ENCODE results near the gene RALGPS2. TPM values are rescaled to one million over a fixed set of nuclear protein-coding genes. Genes with fewer than 3 reads are reported as not detected.

Gene RALGPS2
- total and polyA plus RNA-seq, 2 of the 13 experiments (the other 11 are each of a cell fraction or from before 2014, with no cell fraction given): 15.6 to 36.0 TPM

DNA sequence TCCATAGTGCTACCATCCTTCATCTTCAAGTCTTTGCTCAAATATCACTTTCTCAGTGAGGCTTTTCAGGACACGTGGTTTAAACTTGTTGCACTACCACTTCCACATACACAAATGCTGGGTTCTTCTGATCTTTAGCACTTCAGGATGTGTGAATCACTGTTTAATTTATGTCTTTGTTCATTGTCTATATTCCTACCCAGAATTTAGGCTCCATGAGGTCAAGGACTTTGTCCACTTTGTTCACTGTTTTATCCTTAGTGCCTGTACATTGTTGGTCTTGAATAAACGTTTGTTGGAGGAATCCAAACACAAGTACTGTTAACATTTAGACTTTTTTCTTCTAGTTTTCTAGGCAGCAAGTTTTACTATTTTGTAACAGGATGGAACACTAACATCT lies 42.6 kb upstream of the RALGPS2 start (continued):
- TF ChIP-seq, protein P1, sequence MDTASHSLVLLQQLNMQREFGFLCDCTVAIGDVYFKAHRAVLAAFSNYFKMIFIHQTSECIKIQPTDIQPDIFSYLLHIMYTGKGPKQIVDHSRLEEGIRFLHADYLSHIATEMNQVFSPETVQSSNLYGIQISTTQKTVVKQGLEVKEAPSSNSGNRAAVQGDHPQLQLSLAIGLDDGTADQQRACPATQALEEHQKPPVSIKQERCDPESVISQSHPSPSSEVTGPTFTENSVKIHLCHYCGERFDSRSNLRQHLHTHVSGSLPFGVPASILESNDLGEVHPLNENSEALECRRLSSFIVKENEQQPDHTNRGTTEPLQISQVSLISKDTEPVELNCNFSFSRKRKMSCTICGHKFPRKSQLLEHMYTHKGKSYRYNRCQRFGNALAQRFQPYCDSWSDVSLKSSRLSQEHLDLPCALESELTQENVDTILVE (CRISPR knock-in tag; IDR thresholded peaks at IDR 0.05): no peak
- TF ChIP-seq MEIS2 (CRISPR knock-in tag; IDR thresholded peaks at IDR 0.05) (no peak), ZFP90 (CRISPR knock-in tag; IDR thresholded peaks at IDR 0.05; ENCODE audit: borderline replicate concordance) (no peak), GLI4 (CRISPR knock-in tag; IDR thresholded peaks at IDR 0.05; ENCODE audit: borderline replicate concordance) (no peak), ARNT (IDR thresholded peaks at IDR 0.05) (no peak), JDP2 (CRISPR knock-in tag; IDR thresholded peaks at IDR 0.05; ENCODE audit: borderline replicate concordance) (no peak), MIER2 (CRISPR knock-in tag; IDR thresholded peaks at IDR 0.05) (no peak), ZMAT3 (CRISPR knock-in tag; conservative IDR thresholded peaks at IDR 0.05) (no peak), MAFK (conservative IDR thresholded peaks at IDR 0.05 in 1 of 2, IDR thresholded peaks at IDR 0.05 in 1 of 2; ENCODE audit: low read length in 2 of 2) (no peak), NFE2L2 (IDR thresholded peaks at IDR 0.05; ENCODE audit: low read length) (no peak), TCF7L2 (IDR thresholded peaks at IDR 0.05; ENCODE audit: low read depth, low read length) (peak; percentile 66; the same call in 1 of the 2 replicates), NCOA2 (CRISPR knock-in tag; IDR thresholded peaks at IDR 0.05) (peak; percentile 87)
- TF ChIP-seq, protein P2, sequence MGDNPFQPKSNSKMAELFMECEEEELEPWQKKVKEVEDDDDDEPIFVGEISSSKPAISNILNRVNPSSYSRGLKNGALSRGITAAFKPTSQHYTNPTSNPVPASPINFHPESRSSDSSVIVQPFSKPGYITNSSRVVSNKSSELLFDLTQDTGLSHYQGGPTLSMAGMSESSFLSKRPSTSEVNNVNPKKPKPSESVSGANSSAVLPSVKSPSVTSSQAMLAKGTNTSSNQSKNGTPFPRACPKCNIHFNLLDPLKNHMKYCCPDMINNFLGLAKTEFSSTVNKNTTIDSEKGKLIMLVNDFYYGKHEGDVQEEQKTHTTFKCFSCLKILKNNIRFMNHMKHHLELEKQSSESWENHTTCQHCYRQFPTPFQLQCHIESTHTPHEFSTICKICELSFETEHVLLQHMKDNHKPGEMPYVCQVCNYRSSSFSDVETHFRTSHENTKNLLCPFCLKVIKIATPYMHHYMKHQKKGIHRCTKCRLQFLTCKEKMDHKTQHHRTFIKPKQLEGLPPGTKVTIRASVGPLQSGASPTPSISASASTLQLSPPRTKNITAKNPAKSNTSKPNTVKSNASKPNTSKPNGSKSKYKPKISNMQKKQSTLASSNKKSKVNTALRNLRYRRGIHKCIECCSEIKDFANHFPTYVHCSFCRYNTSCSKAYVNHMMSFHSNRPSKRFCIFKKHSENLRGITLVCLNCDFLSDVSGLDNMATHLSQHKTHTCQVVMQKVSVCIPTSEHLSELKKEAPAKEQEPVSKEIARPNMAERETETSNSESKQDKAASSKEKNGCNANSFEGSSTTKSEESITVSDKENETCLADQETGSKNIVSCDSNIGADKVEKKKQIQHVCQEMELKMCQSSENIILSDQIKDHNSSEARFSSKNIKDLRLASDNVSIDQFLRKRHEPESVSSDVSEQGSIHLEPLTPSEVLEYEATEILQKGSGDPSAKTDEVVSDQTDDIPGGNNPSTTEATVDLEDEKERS (CRISPR knock-in tag; IDR thresholded peaks at IDR 0.05): 0 out of 2 replicates have a peak, but pooled peaks have one; percentile 63
- TF ChIP-seq, protein P3, sequence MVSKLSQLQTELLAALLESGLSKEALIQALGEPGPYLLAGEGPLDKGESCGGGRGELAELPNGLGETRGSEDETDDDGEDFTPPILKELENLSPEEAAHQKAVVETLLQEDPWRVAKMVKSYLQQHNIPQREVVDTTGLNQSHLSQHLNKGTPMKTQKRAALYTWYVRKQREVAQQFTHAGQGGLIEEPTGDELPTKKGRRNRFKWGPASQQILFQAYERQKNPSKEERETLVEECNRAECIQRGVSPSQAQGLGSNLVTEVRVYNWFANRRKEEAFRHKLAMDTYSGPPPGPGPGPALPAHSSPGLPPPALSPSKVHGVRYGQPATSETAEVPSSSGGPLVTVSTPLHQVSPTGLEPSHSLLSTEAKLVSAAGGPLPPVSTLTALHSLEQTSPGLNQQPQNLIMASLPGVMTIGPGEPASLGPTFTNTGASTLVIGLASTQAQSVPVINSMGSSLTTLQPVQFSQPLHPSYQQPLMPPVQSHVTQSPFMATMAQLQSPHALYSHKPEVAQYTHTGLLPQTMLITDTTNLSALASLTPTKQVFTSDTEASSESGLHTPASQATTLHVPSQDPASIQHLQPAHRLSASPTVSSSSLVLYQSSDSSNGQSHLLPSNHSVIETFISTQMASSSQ (IDR thresholded peaks at IDR 0.05; ENCODE audit: low read depth): peak; percentile 55; the same call in 1 of the 2 replicates
- TF ChIP-seq, protein P3 (CRISPR knock-in tag; IDR thresholded peaks at IDR 0.05; ENCODE audit: borderline replicate concordance): peak; percentile 47; the same call in 1 of the 2 replicates
- TF ChIP-seq, protein P4, sequence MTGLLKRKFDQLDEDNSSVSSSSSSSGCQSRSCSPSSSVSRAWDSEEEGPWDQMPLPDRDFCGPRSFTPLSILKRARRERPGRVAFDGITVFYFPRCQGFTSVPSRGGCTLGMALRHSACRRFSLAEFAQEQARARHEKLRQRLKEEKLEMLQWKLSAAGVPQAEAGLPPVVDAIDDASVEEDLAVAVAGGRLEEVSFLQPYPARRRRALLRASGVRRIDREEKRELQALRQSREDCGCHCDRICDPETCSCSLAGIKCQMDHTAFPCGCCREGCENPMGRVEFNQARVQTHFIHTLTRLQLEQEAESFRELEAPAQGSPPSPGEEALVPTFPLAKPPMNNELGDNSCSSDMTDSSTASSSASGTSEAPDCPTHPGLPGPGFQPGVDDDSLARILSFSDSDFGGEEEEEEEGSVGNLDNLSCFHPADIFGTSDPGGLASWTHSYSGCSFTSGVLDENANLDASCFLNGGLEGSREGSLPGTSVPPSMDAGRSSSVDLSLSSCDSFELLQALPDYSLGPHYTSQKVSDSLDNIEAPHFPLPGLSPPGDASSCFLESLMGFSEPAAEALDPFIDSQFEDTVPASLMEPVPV (CRISPR knock-in tag; IDR thresholded peaks at IDR 0.05): no peak
- TF ChIP-seq, protein P5, sequence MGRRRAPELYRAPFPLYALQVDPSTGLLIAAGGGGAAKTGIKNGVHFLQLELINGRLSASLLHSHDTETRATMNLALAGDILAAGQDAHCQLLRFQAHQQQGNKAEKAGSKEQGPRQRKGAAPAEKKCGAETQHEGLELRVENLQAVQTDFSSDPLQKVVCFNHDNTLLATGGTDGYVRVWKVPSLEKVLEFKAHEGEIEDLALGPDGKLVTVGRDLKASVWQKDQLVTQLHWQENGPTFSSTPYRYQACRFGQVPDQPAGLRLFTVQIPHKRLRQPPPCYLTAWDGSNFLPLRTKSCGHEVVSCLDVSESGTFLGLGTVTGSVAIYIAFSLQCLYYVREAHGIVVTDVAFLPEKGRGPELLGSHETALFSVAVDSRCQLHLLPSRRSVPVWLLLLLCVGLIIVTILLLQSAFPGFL (CRISPR knock-in tag; IDR thresholded peaks at IDR 0.05): no peak
- TF ChIP-seq, protein P6, sequence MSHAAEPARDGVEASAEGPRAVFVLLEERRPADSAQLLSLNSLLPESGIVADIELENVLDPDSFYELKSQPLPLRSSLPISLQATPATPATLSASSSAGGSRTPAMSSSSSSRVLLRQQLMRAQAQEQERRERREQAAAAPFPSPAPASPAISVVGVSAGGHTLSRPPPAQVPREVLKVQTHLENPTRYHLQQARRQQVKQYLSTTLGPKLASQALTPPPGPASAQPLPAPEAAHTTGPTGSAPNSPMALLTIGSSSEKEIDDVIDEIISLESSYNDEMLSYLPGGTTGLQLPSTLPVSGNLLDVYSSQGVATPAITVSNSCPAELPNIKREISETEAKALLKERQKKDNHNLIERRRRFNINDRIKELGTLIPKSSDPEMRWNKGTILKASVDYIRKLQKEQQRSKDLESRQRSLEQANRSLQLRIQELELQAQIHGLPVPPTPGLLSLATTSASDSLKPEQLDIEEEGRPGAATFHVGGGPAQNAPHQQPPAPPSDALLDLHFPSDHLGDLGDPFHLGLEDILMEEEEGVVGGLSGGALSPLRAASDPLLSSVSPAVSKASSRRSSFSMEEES (CRISPR knock-in tag; IDR thresholded peaks at IDR 0.05): peak; percentile 54; the same call in 1 of the 2 replicates

Data from HepG2 (cell line).